ENCODE measurements around the gene ACTBL2. TPM values are rescaled to one million over a fixed set of nuclear protein-coding genes. Genes with fewer than 3 reads are reported as not detected.

The ACTBL2 gene
- total RNA-seq, 1 donor from 2014 or later, result not detected

DNA sequence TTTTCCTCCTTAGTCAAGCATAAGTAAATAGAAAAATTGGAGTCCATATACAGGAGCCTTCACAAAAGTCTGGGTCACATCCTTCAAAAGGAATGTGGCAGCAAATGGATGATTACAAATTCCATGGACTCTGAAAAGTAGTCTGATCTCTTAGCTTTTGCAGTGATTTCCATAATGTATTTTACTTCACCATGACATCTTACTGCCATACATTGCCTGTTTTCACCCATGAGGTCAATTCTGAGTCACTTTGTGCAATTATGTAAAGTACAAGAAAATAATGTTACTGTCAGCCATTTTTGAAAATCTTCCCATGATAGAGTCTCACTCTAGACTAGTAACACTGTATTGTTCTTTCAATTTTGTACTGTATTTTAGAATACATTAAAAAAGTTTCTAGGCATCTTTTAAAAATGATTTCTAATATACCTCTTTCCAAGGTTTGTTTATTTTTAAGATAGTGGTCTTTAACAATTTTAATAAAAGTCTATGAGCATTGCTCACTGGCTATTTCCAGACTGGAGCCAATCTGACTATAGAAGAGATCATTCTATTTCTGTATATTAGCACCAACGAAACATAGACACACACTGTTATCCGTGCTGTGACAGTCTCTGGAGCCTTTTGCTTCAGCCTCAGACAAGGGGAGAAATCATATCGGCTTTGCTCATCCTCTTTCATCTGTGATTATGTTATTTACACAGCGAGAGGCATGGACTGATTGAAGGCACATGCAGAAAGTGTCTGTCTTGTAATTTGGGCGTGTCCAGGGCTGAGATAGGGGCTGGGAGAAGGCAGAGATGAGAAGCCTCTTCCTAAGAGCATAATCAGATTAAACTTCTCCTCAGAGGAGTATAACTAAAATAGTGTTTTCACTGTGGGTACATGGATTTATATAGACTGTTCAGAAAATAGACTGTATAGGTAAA lies 22.9 kb upstream of the ACTBL2 start:
- no peaks in the 10 kb centered on the region for H3K36me3 ChIP-seq
- no peak overlapping the region for H3K27ac ChIP-seq
- DNase-seq (no peak), ATAC-seq (no peak)
- H3K9me3 ChIP-seq, result no peaks in the 10 kb centered on the region
- H3K4me3 ChIP-seq, result no peak overlapping the region
- intact Hi-C loops (cut with DNase I), result no loop called here
- no peaks in the 10 kb centered on the region for H3K27me3 ChIP-seq
- TF ChIP-seq, protein P1, sequence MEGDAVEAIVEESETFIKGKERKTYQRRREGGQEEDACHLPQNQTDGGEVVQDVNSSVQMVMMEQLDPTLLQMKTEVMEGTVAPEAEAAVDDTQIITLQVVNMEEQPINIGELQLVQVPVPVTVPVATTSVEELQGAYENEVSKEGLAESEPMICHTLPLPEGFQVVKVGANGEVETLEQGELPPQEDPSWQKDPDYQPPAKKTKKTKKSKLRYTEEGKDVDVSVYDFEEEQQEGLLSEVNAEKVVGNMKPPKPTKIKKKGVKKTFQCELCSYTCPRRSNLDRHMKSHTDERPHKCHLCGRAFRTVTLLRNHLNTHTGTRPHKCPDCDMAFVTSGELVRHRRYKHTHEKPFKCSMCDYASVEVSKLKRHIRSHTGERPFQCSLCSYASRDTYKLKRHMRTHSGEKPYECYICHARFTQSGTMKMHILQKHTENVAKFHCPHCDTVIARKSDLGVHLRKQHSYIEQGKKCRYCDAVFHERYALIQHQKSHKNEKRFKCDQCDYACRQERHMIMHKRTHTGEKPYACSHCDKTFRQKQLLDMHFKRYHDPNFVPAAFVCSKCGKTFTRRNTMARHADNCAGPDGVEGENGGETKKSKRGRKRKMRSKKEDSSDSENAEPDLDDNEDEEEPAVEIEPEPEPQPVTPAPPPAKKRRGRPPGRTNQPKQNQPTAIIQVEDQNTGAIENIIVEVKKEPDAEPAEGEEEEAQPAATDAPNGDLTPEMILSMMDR (IDR thresholded peaks at IDR 0.05), result no peak
- no peaks in the 10 kb centered on the region for H3K4me1 ChIP-seq

DNA sequence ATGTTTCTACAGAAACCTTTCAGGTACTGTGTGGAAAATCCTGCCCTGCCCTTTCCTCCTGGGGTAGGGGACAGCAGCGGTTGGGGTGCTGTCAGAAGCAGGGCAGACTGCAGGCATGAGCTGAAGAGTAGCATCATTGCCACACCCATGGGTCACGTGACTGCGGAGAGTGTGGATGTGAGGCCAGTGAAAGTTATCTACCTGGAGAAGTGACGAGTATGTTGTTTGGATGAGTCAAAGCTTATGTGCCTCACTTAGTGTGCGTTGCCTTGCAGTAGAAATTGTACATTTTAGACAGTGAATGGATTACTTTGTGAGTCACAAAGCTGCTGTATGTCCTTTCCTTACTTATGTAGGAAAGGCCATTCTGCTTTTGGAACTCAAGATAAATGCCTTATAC lies 21.7 kb upstream of the ACTBL2 start:
- no peaks in the 10 kb centered on the region for H3K4me1 ChIP-seq
- TF ChIP-seq, protein P1 (IDR thresholded peaks at IDR 0.05), result no peak
- no peaks in the 10 kb centered on the region for H3K27me3 ChIP-seq
- intact Hi-C loops (cut with DNase I), result no loop called here
- no peak overlapping the region for H3K27ac ChIP-seq
- ATAC-seq (no peak), DNase-seq (no peak)
- H3K36me3 ChIP-seq, result no peaks in the 10 kb centered on the region
- H3K9me3 ChIP-seq, result no peaks in the 10 kb centered on the region
- no peak overlapping the region for H3K4me3 ChIP-seq

DNA sequence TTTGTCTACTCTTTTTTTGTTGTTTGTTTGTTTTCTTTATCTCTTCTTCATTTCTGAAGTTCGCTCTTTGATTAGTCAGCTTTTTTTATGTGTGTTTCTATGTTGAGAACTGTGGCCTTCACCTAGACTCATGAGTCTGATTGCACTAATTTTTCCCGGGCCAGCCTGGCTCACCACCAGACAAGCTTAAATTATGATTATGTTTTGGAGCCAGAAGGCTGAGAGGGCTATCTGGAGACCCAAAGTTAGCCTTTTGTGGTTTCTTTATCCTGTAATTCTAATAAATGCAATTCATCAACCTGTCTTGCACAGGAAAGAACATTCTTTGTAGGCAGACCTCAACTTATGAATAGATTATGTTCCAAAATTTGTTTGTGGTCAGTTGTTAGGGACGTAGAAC lies 20.8 kb upstream of the ACTBL2 start:
- intact Hi-C loops (cut with DNase I), result no loop called here
- TF ChIP-seq, protein P1 (IDR thresholded peaks at IDR 0.05), result no peak
- DNase-seq, result no peak
- Histone ChIP-seq H3K27me3 (no peaks in the 10 kb centered on the region), H3K4me3 (no peak overlapping the region), H3K27ac (no peak overlapping the region), H3K36me3 (no peaks in the 10 kb centered on the region), H3K4me1 (no peaks in the 10 kb centered on the region), H3K9me3 (no peaks in the 10 kb centered on the region)
- no peak for ATAC-seq

DNA sequence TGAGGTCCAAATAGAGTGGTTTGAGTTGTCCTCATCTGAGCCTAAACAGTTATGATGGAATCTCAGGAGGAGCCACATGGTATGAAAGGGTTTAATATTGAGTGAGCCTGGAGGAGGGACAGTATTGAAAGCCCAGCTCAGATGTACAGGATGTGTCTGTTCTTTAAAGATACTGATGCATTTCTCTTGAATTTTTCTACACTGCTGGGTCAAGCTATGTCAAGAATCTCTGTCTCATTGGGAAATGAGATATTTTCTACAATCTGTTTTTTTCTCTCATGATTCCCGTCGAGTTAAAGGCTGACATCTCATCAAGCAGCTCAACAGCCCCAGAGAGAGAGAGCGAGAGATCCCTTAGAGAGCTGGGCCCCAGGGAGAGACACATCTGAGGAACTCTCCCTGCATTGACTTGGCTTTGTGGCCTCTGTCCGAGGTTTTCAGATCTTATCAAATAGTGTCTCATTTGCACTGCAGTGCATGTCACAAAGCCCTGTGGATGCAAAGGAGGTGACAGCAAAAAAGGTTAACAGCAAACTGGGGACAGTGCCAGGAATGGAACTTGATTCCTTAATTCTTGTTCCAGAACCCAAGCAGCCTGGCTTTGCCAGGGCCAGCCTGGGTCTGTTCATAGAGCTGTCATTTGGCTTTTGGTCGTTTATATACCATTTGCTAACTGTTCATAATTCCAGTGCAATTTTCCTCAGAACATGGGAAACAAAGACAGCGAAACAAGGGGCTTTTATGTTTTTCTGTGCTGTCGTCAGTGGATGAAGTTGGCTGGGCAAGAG lies 19.0 kb upstream of the ACTBL2 start:
- no peak for ATAC-seq
- TF ChIP-seq, protein P1 (IDR thresholded peaks at IDR 0.05), result no peak
- intact Hi-C loops (cut with DNase I), result no loop called here
- Histone ChIP-seq H3K36me3 (no peaks in the 10 kb centered on the region), H3K27ac (no peak overlapping the region), H3K4me3 (no peak overlapping the region), H3K9me3 (no peaks in the 10 kb centered on the region), H3K27me3 (no peaks in the 10 kb centered on the region), H3K4me1 (no peaks in the 10 kb centered on the region)
- no peak for DNase-seq

DNA sequence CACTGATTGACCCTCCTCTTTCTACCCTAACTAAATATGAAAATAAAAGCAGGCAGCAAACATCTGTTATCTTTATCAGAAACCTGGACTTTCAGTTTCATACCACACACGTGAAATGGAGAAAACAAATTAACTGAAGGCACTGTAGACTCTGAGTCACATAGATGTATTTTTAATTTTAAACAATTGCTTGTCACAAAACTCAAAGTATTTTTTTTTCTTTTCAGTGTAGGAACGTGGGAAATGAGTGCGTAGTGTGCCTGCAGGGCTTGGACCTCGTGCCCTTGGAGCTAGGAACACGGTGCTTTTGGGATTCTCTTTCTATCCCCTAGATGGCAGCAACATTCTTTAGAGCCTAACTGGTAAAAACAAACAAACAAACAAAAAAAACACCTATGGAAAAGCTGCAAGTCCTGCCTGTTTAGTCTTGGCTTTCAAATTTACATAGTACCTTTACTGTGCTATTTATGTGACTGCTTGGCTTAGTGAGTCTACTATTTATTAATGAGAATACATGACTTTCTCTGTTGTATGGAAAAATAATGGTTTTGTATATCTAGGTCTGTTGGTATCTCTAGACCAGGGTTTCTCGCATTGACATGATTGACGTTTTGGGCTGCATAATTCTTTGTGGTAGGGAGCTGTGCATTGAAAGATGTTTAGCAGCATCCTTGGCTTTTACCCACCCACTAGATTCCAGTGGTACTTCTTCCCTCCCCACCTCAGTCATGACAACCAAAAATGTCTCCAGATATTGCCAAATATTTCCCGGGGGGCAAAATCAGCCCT lies 16.8 kb upstream of the ACTBL2 start:
- H3K27ac ChIP-seq, result no peak overlapping the region
- no peaks in the 10 kb centered on the region for H3K36me3 ChIP-seq
- no peaks in the 10 kb centered on the region for H3K27me3 ChIP-seq
- ATAC-seq, result peak; percentile 61
- peaks cover 9% of the 10 kb centered on the region for H3K4me1 ChIP-seq
- H3K9me3 ChIP-seq, result no peaks in the 10 kb centered on the region
- intact Hi-C loops (cut with DNase I), result no loop called here
- DNase-seq, result no peak
- TF ChIP-seq, protein P1 (IDR thresholded peaks at IDR 0.05), result peak; percentile 63
- peak overlapping the region; percentile 18 for H3K4me3 ChIP-seq
